NCI-H2029 (cell line): ENCODE measurements around the gene ITGB7.

Experiments
- DNase-seq: peaks from one replicate; lab custom pipeline; 2025; lab: John Stamatoyannopoulos, UW

Gene ITGB7

GRCh38 chr12:53231671-53231920, 24.5 kb upstream of the ITGB7 start:
- DNase-seq = no peak

GRCh38 chr12:53230108-53230845, 23.2 kb upstream of the ITGB7 start:
- no peak for DNase-seq

GRCh38 chr12:53229454-53229853, 22.4 kb upstream of the ITGB7 start:
- no peak for DNase-seq

GRCh38 chr12:53227836-53228235, 20.8 kb upstream of the ITGB7 start:
- no peak for DNase-seq

GRCh38 chr12:53227341-53227740, 20.3 kb upstream of the ITGB7 start:
- DNase-seq = no peak

- DNase-seq = no peak
Observed at GRCh38 chr12:53226815-53227214, 19.8 kb upstream of the ITGB7 start.

GRCh38 chr12:53225635-53226424, 18.8 kb upstream of the ITGB7 start:
- DNase-seq = no peak

GRCh38 chr12:53224897-53225634, 18.0 kb upstream of the ITGB7 start:
- DNase-seq = no peak

- no peak for DNase-seq
Observed at GRCh38 chr12:53224061-53224896, 17.2 kb upstream of the ITGB7 start.

- no peak for DNase-seq
Observed at GRCh38 chr12:53223389-53224060, 16.5 kb upstream of the ITGB7 start.

- no peak for DNase-seq
Observed at GRCh38 chr12:53222806-53223261, 15.8 kb upstream of the ITGB7 start.

- no peak for DNase-seq
Observed at GRCh38 chr12:53222170-53222721, 15.2 kb upstream of the ITGB7 start.

GRCh38 chr12:53221203-53222080, 14.4 kb upstream of the ITGB7 start:
- peak; percentile 46 for DNase-seq

GRCh38 chr12:53220694-53221202, 13.7 kb upstream of the ITGB7 start:
- peak; percentile 77 for DNase-seq

GRCh38 chr12:53219956-53220693, 13.1 kb upstream of the ITGB7 start:
- DNase-seq = no peak

GRCh38 chr12:53219292-53219955, 12.4 kb upstream of the ITGB7 start:
- DNase-seq = no peak

GRCh38 chr12:53218551-53219291, 11.7 kb upstream of the ITGB7 start:
- no peak for DNase-seq

- no peak for DNase-seq
Observed at GRCh38 chr12:53217931-53218307, 10.9 kb upstream of the ITGB7 start.
